Ramos (cell line): ENCODE results near the gene BCL2.

Experiments
- in situ Hi-C: fragments of 300-500 bp; cut with MboI; formaldehyde crosslinking; loops from one replicate; pipeline ENCODE4 v1.14.3; 2022; ENCODE audit warnings: low sequenced_read_pairs; ENCODE audit not compliant: unreplicated experiment

The BCL2 gene

GRCh38 chr18:63329431-63330145 lies 10.0 kb upstream of the BCL2 start:
- in situ Hi-C loops, result loop anchor here (10.0 kb wide), 2 partner anchors 195 to 325 kb away; no protein-coding TSS in a partner anchor

GRCh38 chr18:63326011-63326410 lies 6.4 kb upstream of the BCL2 start:
- in situ Hi-C loops, result loop anchor here (10.0 kb wide), 1 partner anchor 191 kb away; no protein-coding TSS in a partner anchor

- in situ Hi-C loops, result loop anchor here (10.0 kb wide), 1 partner anchor 190 kb away; no protein-coding TSS in a partner anchor
Measured at GRCh38 chr18:63325086-63325686, 5.6 kb upstream of the BCL2 start.

- in situ Hi-C loops, result loop anchor here (10.0 kb wide), 1 partner anchor 188 kb away; no protein-coding TSS in a partner anchor
Measured at GRCh38 chr18:63322908-63323634, 3.5 kb upstream of the BCL2 start.

GRCh38 chr18:63322206-63322605 lies 2.6 kb upstream of the BCL2 start:
- in situ Hi-C loops, result loop anchor here (10.0 kb wide), 1 partner anchor 187 kb away; no protein-coding TSS in a partner anchor

GRCh38 chr18:63321291-63321690 lies 1.7 kb upstream of the BCL2 start:
- in situ Hi-C loops, result loop anchor here (10.0 kb wide), 1 partner anchor 186 kb away; no protein-coding TSS in a partner anchor

GRCh38 chr18:63320975-63321265 lies 1.4 kb upstream of the BCL2 start:
- in situ Hi-C loops, result loop anchor here (10.0 kb wide), 1 partner anchor 186 kb away; no protein-coding TSS in a partner anchor

GRCh38 chr18:63320123-63320974 lies 780 bp upstream of the BCL2 start:
- in situ Hi-C loops, result loop anchor here (10.0 kb wide), 1 partner anchor 186 kb away; no protein-coding TSS in a partner anchor

GRCh38 chr18:63318889-63319382 lies 633 bp downstream of the BCL2 start:
- in situ Hi-C loops, result no loop called here

GRCh38 chr18:63317982-63318888 lies 1.3 kb downstream of the BCL2 start:
- in situ Hi-C loops, result no loop called here

GRCh38 chr18:63317556-63317946 lies 2.0 kb downstream of the BCL2 start:
- in situ Hi-C loops, result no loop called here

GRCh38 chr18:63316612-63317555 lies 2.7 kb downstream of the BCL2 start:
- in situ Hi-C loops, result no loop called here

- in situ Hi-C loops, result no loop called here
Measured at GRCh38 chr18:63315876-63316275, 3.7 kb downstream of the BCL2 start.

GRCh38 chr18:63315131-63315662 lies 4.4 kb downstream of the BCL2 start:
- in situ Hi-C loops, result no loop called here

GRCh38 chr18:63314062-63314790 lies 5.3 kb downstream of the BCL2 start:
- in situ Hi-C loops, result no loop called here

- in situ Hi-C loops, result no loop called here
Measured at GRCh38 chr18:63313396-63313917, 6.1 kb downstream of the BCL2 start.
